Neural cell (in vitro differentiated cells): ENCODE data around the gene CNPY2.
"Not testable (repeated sequence)": the region's sequence is repeated elsewhere in the genome, so short reads cannot be mapped to it uniquely, and the experiment has no call there.

ENCODE experiments used
- EP300 ChIP-seq: fragments of 450-650 bp; conservative IDR thresholded peaks from 2 replicates; pipeline ENCODE4 v1.6.1; 2014; ENCODE audit warnings: antibody characterized with exemption, mild to moderate bottlenecking, moderate library complexity; ENCODE audit not compliant: poor library complexity, severe bottlenecking
- EZH2 ChIP-seq: fragments of 200-600, 300-800 bp; shearing (Covaris generic), sonication (generic); IDR thresholded peaks from 2 replicates; pipeline ENCODE4 v1.6.1; 2014; ENCODE audit warnings: antibody characterized with exemption, low read length, borderline replicate concordance, mild to moderate bottlenecking; ENCODE audit not compliant: insufficient read depth, poor library complexity, severe bottlenecking
- POLR2AphosphoS5 ChIP-seq: IDR thresholded peaks from 2 replicates; pipeline ENCODE4 v1.6.1; 2012
- RAD21 ChIP-seq: fragments of 450-650 bp; conservative IDR thresholded peaks from 2 replicates; pipeline ENCODE4 v1.6.1; 2014; ENCODE audit warnings: antibody characterized with exemption, mild to moderate bottlenecking, moderate library complexity
- TAF1 ChIP-seq: IDR thresholded peaks from 2 replicates; pipeline ENCODE4 v1.6.1; 2012; ENCODE audit warnings: low read depth
- TF ChIP-seq, protein P1 (sequence below): fragments of 450-650 bp; IDR thresholded peaks from 2 replicates; pipeline ENCODE4 v1.5.1; 2014; ENCODE audit warnings: antibody characterized with exemption, mild to moderate bottlenecking, moderate library complexity; ENCODE audit not compliant: poor library complexity, severe bottlenecking

DNA sequence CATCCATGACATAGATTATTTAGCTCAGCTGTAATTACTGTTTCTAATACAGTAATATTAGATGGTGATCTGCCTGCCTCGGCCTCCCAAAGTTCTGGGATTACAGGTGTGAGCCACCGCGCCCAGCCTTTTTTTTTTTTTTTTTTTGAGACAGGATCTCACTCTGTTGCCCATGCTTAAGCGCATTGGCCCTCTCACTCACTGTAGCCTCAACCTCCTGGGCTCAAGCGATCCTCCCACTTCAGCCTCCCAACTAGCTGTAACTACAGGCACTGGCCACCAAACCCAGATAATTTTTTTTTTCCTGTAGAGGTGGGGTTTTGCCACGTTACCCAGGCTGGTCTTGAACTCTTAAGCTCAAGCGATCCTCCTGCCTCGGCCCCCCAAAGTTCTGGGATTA lies 19.7 kb upstream of the CNPY2 start:
- TF ChIP-seq, protein P1, sequence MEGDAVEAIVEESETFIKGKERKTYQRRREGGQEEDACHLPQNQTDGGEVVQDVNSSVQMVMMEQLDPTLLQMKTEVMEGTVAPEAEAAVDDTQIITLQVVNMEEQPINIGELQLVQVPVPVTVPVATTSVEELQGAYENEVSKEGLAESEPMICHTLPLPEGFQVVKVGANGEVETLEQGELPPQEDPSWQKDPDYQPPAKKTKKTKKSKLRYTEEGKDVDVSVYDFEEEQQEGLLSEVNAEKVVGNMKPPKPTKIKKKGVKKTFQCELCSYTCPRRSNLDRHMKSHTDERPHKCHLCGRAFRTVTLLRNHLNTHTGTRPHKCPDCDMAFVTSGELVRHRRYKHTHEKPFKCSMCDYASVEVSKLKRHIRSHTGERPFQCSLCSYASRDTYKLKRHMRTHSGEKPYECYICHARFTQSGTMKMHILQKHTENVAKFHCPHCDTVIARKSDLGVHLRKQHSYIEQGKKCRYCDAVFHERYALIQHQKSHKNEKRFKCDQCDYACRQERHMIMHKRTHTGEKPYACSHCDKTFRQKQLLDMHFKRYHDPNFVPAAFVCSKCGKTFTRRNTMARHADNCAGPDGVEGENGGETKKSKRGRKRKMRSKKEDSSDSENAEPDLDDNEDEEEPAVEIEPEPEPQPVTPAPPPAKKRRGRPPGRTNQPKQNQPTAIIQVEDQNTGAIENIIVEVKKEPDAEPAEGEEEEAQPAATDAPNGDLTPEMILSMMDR: not testable (repeated sequence)
- not testable (repeated sequence) for TF ChIP-seq EZH2, POLR2AphosphoS5, TAF1, RAD21, EP300
